Thoracic aorta (tissue), 2 donors: Measurements from ENCODE around the gene SCN8A. TPM values are rescaled to one million over a fixed set of nuclear protein-coding genes. Genes with fewer than 3 reads are reported as not detected.
A peak's percentile ranks its signal among the peaks of the same experiment; 100 is the strongest.

Source experiments
- ATAC-seq: fragments of 150-250 bp; one replicate; pipeline ENCODE4 v1.8.0; 2017; ENCODE audit warnings: low read depth; ENCODE audit not compliant: insufficient number of reproducible peaks, low FRiP score
- DNase-seq: peaks from one replicate; pipeline ENCODE4 v3.0.0-alpha.2; 2020; ENCODE audit warnings: low spot score
- H3K27ac ChIP-seq, 2 donors: fragments of 200-600 bp; sonication (generic); 1 replicate in 1 of 2; 2 replicates in 1 of 2; pipeline ENCODE4 v1.5.1; 2016; ENCODE audit warnings: mild to moderate bottlenecking in 2 of 2, moderate library complexity in 2 of 2
- H3K27me3 ChIP-seq: fragments of 200-600 bp; sonication (generic); replicated peaks from 2 replicates; pipeline ENCODE4 v1.6.0; 2016; ENCODE audit warnings: mild to moderate bottlenecking; ENCODE audit not compliant: insufficient read depth
- H3K36me3 ChIP-seq: fragments of 200-600 bp; sonication (generic); one replicate; pipeline ENCODE4 v1.5.1; 2016
- H3K4me1 ChIP-seq, 2 donors: fragments of 200-600 bp; sonication (generic); 1 replicate in 1 of 2; 2 replicates in 1 of 2; pipeline versions ENCODE4 v1.5.1 to v1.6.0; 2016; ENCODE audit warnings: low read depth in 2 of 2, mild to moderate bottlenecking in 1 of 2; ENCODE audit not compliant: control insufficient read depth in 1 of 2
- H3K4me3 ChIP-seq: fragments of 200-600 bp; sonication (generic); 2 replicates; pipeline ENCODE4 v1.5.1; 2016; ENCODE audit warnings: mild to moderate bottlenecking
- H3K9me3 ChIP-seq: fragments of 200-600 bp; sonication (generic); 2 replicates; pipeline ENCODE4 v1.5.1; 2016
- CTCF ChIP-seq: fragments of 200-600 bp; sonication (generic); IDR thresholded peaks from one replicate; pipeline ENCODE4 v1.5.1; 2019; ENCODE audit warnings: antibody characterized with exemption
- total RNA-seq, 2 donors: library from RNA; depleted of rRNA; stranded (reverse); fragments of >200 nt; gene quantifications; one replicate each; pipeline versions ENCODE4 v1.1.0 to v1.2.3, GENCODE V29; 2016

The SCN8A gene
- total RNA-seq, 2 donors from 2014 or later: 0.54 TPM; not detected in 1

- peaks cover 10 to 22% of the 10 kb centered on the region in 2 donors for H3K4me1 ChIP-seq
- ATAC-seq: no peak
Measured at GRCh38 chr12:51848326-51848727, 257.3 kb downstream of the SCN8A start, which contains the start of gene FIGNL2. FIGNL2 (minus strand) TSS chr12:51848718; CDS start chr12:51822413, 26,305 bp downstream.

GRCh38 chr12:51848841-51849735 is 258.1 kb downstream of the SCN8A start:
- DNase-seq: no peak
- no peak for TF ChIP-seq CTCF
- Histone ChIP-seq H3K27me3 (no peaks in the 10 kb centered on the region), H3K4me1 (peaks cover 10 to 22% of the 10 kb centered on the region in 2 donors), H3K27ac (no peak overlapping the region), H3K36me3 (no peaks in the 10 kb centered on the region), H3K9me3 (no peaks in the 10 kb centered on the region), H3K4me3 (no peak overlapping the region)
- ATAC-seq: no peak

More at GRCh38 chr12:51848326-51848727, 257.3 kb downstream of the SCN8A start, which contains the start of gene FIGNL2:
- DNase-seq: no peak
- Histone ChIP-seq H3K36me3 (no peaks in the 10 kb centered on the region), H3K4me3 (peak within 1 kb of the TSS; percentile 69), H3K27ac (no peak within 1 kb of the TSS), H3K9me3 (no peaks in the 10 kb centered on the region), H3K27me3 (no peaks in the 10 kb centered on the region)
- TF ChIP-seq CTCF: no peak

GRCh38 chr12:51850081-51850964 is 259.3 kb downstream of the SCN8A start:
- Histone ChIP-seq H3K27ac (no peak overlapping the region), H3K4me1 (peaks cover 10 to 22% of the 10 kb centered on the region in 2 donors), H3K27me3 (no peaks in the 10 kb centered on the region), H3K36me3 (no peaks in the 10 kb centered on the region), H3K9me3 (no peaks in the 10 kb centered on the region), H3K4me3 (no peak overlapping the region)
- ATAC-seq: no peak
- no peak for DNase-seq
- TF ChIP-seq CTCF: no peak

- H3K4me3 ChIP-seq: no peak overlapping the region
- no peak for TF ChIP-seq CTCF
- DNase-seq: no peak
- H3K27me3 ChIP-seq: no peaks in the 10 kb centered on the region
- no peaks in the 10 kb centered on the region for H3K9me3 ChIP-seq
- no peaks in the 10 kb centered on the region for H3K36me3 ChIP-seq
- no peak overlapping the region for H3K27ac ChIP-seq
- ATAC-seq: no peak
- peaks cover 10 to 22% of the 10 kb centered on the region in 2 donors for H3K4me1 ChIP-seq
Measured at GRCh38 chr12:51850965-51851299, 259.9 kb downstream of the SCN8A start.
